CD4-positive, alpha-beta memory T cell (primary cell): ENCODE measurements around the gene FAM83F. TPM values are rescaled to one million over a fixed set of nuclear protein-coding genes. Genes with fewer than 3 reads are reported as not detected.

ENCODE experiments used
- CTCF ChIA-PET: fragments of 350-600 bp; sonication (Branson Sonifier 250); formaldehyde crosslinking; loops from one replicate; lab custom pipeline; 2021; ENCODE audit warnings: inconsistent platforms; ENCODE audit not compliant: partially characterized antibody; lab: Charles Lee
- POLR2A ChIA-PET: fragments of 350-600 bp; sonication (Branson Sonifier 250); formaldehyde crosslinking; loops from one replicate; lab custom pipeline; 2021; ENCODE audit not compliant: partially characterized antibody; lab: Charles Lee
- DNase-seq, 5 donors: peaks; one replicate each; pipeline versions ENCODE4 v3.0.0 to v3.0.0-alpha.2; 2020 to 2022; ENCODE audit warnings: mixed read lengths in 1 of 5
- H3K27ac ChIP-seq: one replicate; pipeline ENCODE4 v1.7.0; 2013; ENCODE audit warnings: low read depth, low read length
- H3K27me3 ChIP-seq: 2 replicates; pipeline ENCODE4 v1.7.0; 2013; ENCODE audit warnings: mild to moderate bottlenecking, low read length, moderate library complexity; ENCODE audit not compliant: insufficient read depth
- H3K36me3 ChIP-seq: 2 replicates; pipeline ENCODE4 v1.7.0; 2013; ENCODE audit warnings: mild to moderate bottlenecking, low read length, moderate library complexity; ENCODE audit not compliant: insufficient read depth
- H3K4me1 ChIP-seq: 2 replicates; pipeline ENCODE4 v1.7.0; 2013; ENCODE audit warnings: mild to moderate bottlenecking, low read length, moderate library complexity; ENCODE audit not compliant: insufficient read depth
- H3K4me3 ChIP-seq, 2 donors: one replicate each; pipeline ENCODE4 v1.7.0; 2013; ENCODE audit warnings: low read length in 2 of 2, mild to moderate bottlenecking in 1 of 2
- H3K9me3 ChIP-seq, 2 donors: one replicate each; pipeline ENCODE4 v1.7.0; 2013; ENCODE audit warnings: low read length in 2 of 2, control low read depth in 1 of 2; ENCODE audit not compliant: control insufficient read depth in 1 of 2
- H3K27ac Mint-ChIP-seq, 7 donors: one replicate each; pipeline ENCODE4 v1.8.0; 2020 to 2021; ENCODE audit warnings: mixed read lengths in 7 of 7, mild to moderate bottlenecking in 6 of 7, inconsistent platforms in 3 of 7, moderate library complexity in 3 of 7
- H3K27me3 Mint-ChIP-seq, 2 donors: one replicate each; pipeline ENCODE4 v1.8.0; 2020 to 2021; ENCODE audit warnings: mixed read lengths in 2 of 2
- H3K36me3 Mint-ChIP-seq, 2 donors: one replicate each; pipeline ENCODE4 v1.8.0; 2020 to 2021; ENCODE audit warnings: mixed read lengths in 2 of 2, inconsistent platforms in 1 of 2, mild to moderate bottlenecking in 1 of 2
- H3K4me1 Mint-ChIP-seq, 4 donors: one replicate each; pipeline ENCODE4 v1.8.0; 2020 to 2021; ENCODE audit warnings: mixed read lengths in 4 of 4, mild to moderate bottlenecking in 1 of 4
- H3K4me3 Mint-ChIP-seq, 8 donors: one replicate each; pipeline ENCODE4 v1.8.0; 2020 to 2021; ENCODE audit warnings: mixed read lengths in 8 of 8, mild to moderate bottlenecking in 7 of 8, moderate library complexity in 6 of 8, inconsistent platforms in 3 of 8
- H3K9me3 Mint-ChIP-seq, 8 donors: one replicate each; pipeline ENCODE4 v1.8.0; 2020 to 2021; ENCODE audit warnings: mixed read lengths in 8 of 8, mild to moderate bottlenecking in 5 of 8, inconsistent platforms in 3 of 8, moderate library complexity in 1 of 8
- intact Hi-C: fragments of 100-400 bp; cut with micrococcal nuclease; formaldehyde crosslinking; loops from one replicate; pipeline ENCODE4 v1.15.1; 2023
- polyA plus RNA-seq, 2 donors: library from polyadenylated mRNA; unstranded; fragments of 300-500 nt; fragmentation: Illumina TruSeq; gene quantifications; one replicate each; pipeline ENCODE4 v1.2.3, GENCODE V29; 2021
- total RNA-seq, 2 experiments: library from RNA; stranded (reverse); gene quantifications; one replicate each; pipeline ENCODE4 v1.2.3, GENCODE V29; 2021

Gene FAM83F
- total and polyA plus RNA-seq, 4 experiments from 2014 or later: 0.29 TPM; not detected in 3

DNA sequence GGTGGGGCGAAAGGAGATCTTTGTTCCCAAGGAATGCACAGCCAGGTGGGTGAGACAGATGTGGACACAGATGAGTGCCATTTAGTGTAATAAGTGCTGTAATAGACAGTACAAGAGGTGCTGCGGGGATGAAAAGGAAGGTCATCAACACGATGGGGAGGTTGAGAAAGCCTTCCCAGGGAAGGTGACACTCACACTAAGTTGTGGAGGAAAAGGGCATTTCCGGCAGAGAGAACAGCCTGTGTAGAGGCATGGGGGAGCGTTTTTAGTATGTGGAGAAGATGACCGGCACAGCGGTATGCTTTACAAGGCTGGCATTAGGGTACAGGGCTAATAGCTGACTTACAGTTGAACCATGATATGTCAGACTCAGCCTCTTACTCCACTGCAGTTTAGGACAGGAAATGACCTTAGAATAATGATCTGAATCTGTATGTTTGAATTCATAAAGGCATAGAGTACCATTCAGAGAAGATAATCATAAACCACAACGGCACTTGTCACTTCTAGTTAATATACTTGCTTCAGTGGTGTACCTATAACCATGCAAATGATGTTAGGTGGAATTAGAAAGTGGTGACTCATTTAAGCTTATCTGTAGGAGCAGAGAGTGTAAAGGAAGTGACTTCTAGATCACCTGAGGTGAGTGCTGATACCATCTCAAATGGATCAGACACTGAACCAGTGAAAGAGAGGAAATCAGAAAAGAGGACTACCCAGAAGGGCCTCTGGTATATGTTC, 60.6 kb downstream of the FAM83F start:
- Mint-ChIP-seq H3K27ac (peak overlapping the region; percentile 90 to 96 (median 93)), H3K36me3 (peaks cover 4 to 19% of the 10 kb centered on the region in 2 donors), H3K4me3 (peak overlapping the region; percentile 59 to 86 (median 77)), H3K9me3 (no peaks in the 10 kb centered on the region), H3K4me1 (peaks cover 65 to 91% (median 78%) of the 10 kb centered on the region in 4 donors), H3K27me3 (no peaks in the 10 kb centered on the region)
- Histone ChIP-seq H3K27me3 (no peaks in the 10 kb centered on the region), H3K4me1 (peaks cover 92% of the 10 kb centered on the region), H3K27ac (peak overlapping the region; percentile 64), H3K4me3 (peak overlapping the region; percentile 30 to 33), H3K36me3 (no peaks in the 10 kb centered on the region), H3K9me3 (no peaks in the 10 kb centered on the region)
- intact Hi-C loops: loop anchor here (1.0 to 5.0 kb wide), 4 partner anchors 11 to 293 kb away; no protein-coding TSS in a partner anchor
- POLR2A ChIA-PET: interaction anchor here (0.9 to 4.9 kb wide), 11 partner anchors 10 to 292 kb away, joined by 3 to 89 read pairs (median 6); partner anchors contain the start of genes ADSL and TNRC6B
- CTCF ChIA-PET: interaction anchor here (0.6 to 2.5 kb wide), 7 partner anchors 9 to 293 kb away, joined by 3 to 14 read pairs (median 3); partner anchors contain the start of gene TNRC6B
- DNase-seq: peak; percentile 53 to 78 (median 63)

DNA sequence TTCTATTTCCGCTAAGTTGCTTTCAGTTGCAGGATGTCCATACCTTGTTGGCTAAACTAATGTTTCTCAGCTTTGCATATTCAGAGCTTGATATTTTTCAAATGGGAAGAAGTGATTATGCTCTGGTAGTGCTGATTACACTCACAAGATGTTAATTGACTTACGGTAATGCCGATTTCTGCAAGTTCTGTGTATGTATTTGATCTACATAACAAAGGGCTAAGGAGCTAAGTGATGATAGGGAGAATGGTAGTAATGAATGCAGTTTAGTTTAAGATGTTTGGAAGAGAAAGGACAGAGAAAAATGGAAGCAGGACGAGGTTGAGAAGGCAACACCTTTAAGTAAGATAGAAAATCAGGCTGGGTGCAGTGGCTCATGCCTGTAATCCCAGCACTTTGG, 61.4 kb downstream of the FAM83F start:
- Histone ChIP-seq H3K4me1 (peaks cover 92% of the 10 kb centered on the region), H3K27me3 (no peaks in the 10 kb centered on the region), H3K27ac (peak overlapping the region; percentile 64), H3K4me3 (no peak overlapping the region), H3K9me3 (no peaks in the 10 kb centered on the region), H3K36me3 (no peaks in the 10 kb centered on the region)
- peaks cover 66 to 91% (median 78%) of the 10 kb centered on the region in 4 donors for H3K4me1 Mint-ChIP-seq
- H3K4me3 Mint-ChIP-seq: peak overlapping the region in 6 of 8 donors; percentile 49 to 86 (median 77)
- ChIA-PET POLR2A (interaction anchor here (0.9 to 4.9 kb wide), 11 partner anchors 9 to 291 kb away, joined by 3 to 89 read pairs (median 6); partner anchors contain the start of genes ADSL and TNRC6B), CTCF (interaction anchor here (0.6 to 1.9 kb wide), 5 partner anchors 8 to 293 kb away, joined by 3 to 5 read pairs (median 3); no protein-coding TSS in a partner anchor)
- peak overlapping the region; percentile 90 to 96 (median 93) for H3K27ac Mint-ChIP-seq
- intact Hi-C loops: loop anchor here (5.0 kb wide), 2 partner anchors 61 to 186 kb away; no protein-coding TSS in a partner anchor
- no peaks in the 10 kb centered on the region for H3K9me3 Mint-ChIP-seq
- no peak for DNase-seq
- peaks cover 3 to 17% of the 10 kb centered on the region in 2 donors for H3K36me3 Mint-ChIP-seq
- H3K27me3 Mint-ChIP-seq: no peaks in the 10 kb centered on the region

DNA sequence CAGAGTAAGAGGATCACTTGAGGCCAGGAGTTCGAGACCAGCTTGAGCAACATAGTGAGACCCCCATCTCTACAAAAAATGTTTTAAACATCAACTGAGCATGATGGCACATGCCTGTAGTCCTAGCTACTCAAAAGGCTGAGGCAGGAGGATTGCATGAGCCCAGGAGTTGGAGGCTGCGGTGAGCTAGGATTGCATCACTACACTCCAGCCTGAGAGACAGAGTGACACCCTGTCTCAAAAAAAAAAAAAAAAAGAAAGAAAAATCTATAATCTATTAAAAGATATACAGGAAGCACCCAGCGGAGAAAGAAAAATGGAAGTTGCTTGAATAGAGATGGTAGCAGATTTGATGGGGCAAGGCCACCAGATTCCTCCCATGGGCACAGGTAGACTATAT, 61.8 kb downstream of the FAM83F start:
- peaks cover 63 to 89% (median 76%) of the 10 kb centered on the region in 4 donors for H3K4me1 Mint-ChIP-seq
- H3K36me3 Mint-ChIP-seq: peaks cover 0 to 14% of the 10 kb centered on the region in 2 donors
- no peaks in the 10 kb centered on the region for H3K9me3 ChIP-seq
- no peaks in the 10 kb centered on the region for H3K27me3 ChIP-seq
- H3K27me3 Mint-ChIP-seq: no peaks in the 10 kb centered on the region
- no peak for DNase-seq
- H3K4me3 Mint-ChIP-seq: peak overlapping the region in 1 of 8 donors; percentile 16
- H3K4me1 ChIP-seq: peaks cover 88% of the 10 kb centered on the region
- POLR2A ChIA-PET: interaction anchor here (0.6 to 4.9 kb wide), 7 partner anchors 9 to 1042 kb away, joined by 3 to 89 read pairs (median 6); partner anchors contain the start of gene ADSL
- no peak overlapping the region for H3K4me3 ChIP-seq
- CTCF ChIA-PET: interaction anchor here (0.6 to 1.9 kb wide), 4 partner anchors 39 to 292 kb away, joined by 3 to 5 read pairs (median 4); no protein-coding TSS in a partner anchor
- H3K36me3 ChIP-seq: no peaks in the 10 kb centered on the region
- no peaks in the 10 kb centered on the region for H3K9me3 Mint-ChIP-seq
- peak overlapping the region in 6 of 7 donors; percentile 35 to 95 (median 91) for H3K27ac Mint-ChIP-seq
- H3K27ac ChIP-seq: peak overlapping the region; percentile 64
- intact Hi-C loops: loop anchor here (5.0 kb wide), 2 partner anchors 61 to 186 kb away; no protein-coding TSS in a partner anchor

DNA sequence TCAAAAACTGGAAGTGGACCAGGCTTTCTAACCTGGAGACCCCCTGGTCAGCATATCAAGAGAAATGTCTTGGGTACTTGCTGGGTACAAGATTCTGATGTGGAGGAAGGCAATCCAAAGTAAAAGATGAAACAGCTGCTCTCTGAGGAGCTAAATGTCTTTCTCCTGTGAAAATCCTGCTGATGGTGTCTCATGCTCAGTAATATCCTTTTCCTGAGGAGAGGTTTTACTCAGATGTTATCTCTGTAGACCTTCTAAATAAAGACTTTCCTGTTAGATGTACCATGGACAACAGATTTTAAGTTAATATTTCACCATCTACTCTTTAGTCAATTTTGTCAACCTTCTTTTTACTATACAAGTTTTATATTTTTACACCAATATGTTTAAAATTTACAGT, 62.9 kb downstream of the FAM83F start:
- H3K4me3 ChIP-seq: no peak overlapping the region
- H3K36me3 Mint-ChIP-seq: peaks cover 0 to 12% of the 10 kb centered on the region in 2 donors
- intact Hi-C loops: loop anchor here (5.0 kb wide), 2 partner anchors 60 to 185 kb away; no protein-coding TSS in a partner anchor
- H3K4me1 ChIP-seq: peaks cover 77% of the 10 kb centered on the region
- H3K27me3 Mint-ChIP-seq: no peaks in the 10 kb centered on the region
- H3K27me3 ChIP-seq: no peaks in the 10 kb centered on the region
- CTCF ChIA-PET: no interaction called here
- H3K9me3 Mint-ChIP-seq: no peaks in the 10 kb centered on the region
- peak overlapping the region in 4 of 8 donors; percentile 11 to 64 (median 31) for H3K4me3 Mint-ChIP-seq
- no peaks in the 10 kb centered on the region for H3K36me3 ChIP-seq
- POLR2A ChIA-PET: interaction anchor here (1.0 kb wide), 1 partner anchor 13 kb away, joined by 3 read pairs; no protein-coding TSS in a partner anchor
- H3K9me3 ChIP-seq: no peaks in the 10 kb centered on the region
- H3K27ac ChIP-seq: no peak overlapping the region
- DNase-seq: no peak
- peaks cover 56 to 83% (median 70%) of the 10 kb centered on the region in 4 donors for H3K4me1 Mint-ChIP-seq
- peak overlapping the region in 3 of 7 donors; percentile 65 to 90 (median 68) for H3K27ac Mint-ChIP-seq

DNA sequence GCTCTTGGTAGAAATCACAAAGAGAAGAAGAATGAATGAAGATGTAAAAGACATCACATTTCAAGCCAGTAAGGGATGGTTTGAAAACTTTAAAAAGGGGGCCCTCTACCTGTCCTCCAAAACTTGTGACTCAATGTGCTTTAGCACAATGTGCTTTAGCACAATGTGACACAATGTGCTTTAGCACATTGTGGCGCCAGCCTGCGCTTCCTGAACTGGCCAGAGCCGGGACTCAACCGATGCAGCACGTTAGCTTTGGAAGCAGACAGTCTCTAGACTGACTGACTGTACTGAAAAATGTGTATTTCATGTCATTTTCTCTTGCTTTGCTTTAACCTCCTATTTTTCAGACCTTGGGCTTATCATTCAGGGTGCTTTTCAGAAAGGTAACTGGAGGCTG, 63.5 kb downstream of the FAM83F start:
- Mint-ChIP-seq H3K9me3 (no peaks in the 10 kb centered on the region), H3K27ac (peak overlapping the region in 6 of 7 donors; percentile 13 to 90 (median 62)), H3K36me3 (peaks cover 0 to 12% of the 10 kb centered on the region in 2 donors), H3K4me3 (peak overlapping the region in 6 of 8 donors; percentile 33 to 77 (median 64)), H3K4me1 (peaks cover 57 to 83% (median 71%) of the 10 kb centered on the region in 4 donors), H3K27me3 (no peaks in the 10 kb centered on the region)
- Histone ChIP-seq H3K27ac (no peak overlapping the region), H3K4me1 (peaks cover 76% of the 10 kb centered on the region), H3K36me3 (no peaks in the 10 kb centered on the region), H3K9me3 (no peaks in the 10 kb centered on the region), H3K27me3 (no peaks in the 10 kb centered on the region), H3K4me3 (no peak overlapping the region)
- ChIA-PET POLR2A (interaction anchor here (1.0 kb wide), 1 partner anchor 14 kb away, joined by 3 read pairs; no protein-coding TSS in a partner anchor), CTCF (no interaction called here)
- intact Hi-C loops: loop anchor here (5.0 kb wide), 2 partner anchors 59 to 184 kb away; no protein-coding TSS in a partner anchor
- DNase-seq: peak in 1 of 5 donors; percentile 57

DNA sequence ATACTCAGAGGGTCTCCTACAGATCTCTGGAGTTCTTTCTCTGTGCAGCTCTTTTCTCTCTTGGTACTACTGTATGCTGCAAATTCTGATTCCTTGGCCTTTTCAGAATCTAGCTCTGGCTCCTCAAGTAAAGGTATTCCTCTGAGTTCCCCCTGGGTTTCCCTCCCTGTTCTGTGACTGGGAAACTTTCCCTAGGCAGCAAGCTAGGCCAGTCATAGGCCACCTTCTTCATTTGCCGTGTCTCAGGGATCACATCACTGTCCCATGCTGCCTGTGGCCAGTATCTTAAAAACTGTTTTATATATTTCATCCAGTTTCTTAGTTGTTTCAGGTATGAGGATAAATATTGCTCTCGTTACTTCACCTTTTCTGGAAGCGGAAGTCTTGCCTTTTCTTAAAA, 71.2 kb downstream of the FAM83F start:
- peak overlapping the region in 1 of 7 donors; percentile 23 for H3K27ac Mint-ChIP-seq
- Histone ChIP-seq H3K27me3 (no peaks in the 10 kb centered on the region), H3K27ac (no peak overlapping the region), H3K36me3 (no peaks in the 10 kb centered on the region), H3K4me3 (no peak overlapping the region), H3K4me1 (peaks cover 68% of the 10 kb centered on the region), H3K9me3 (no peaks in the 10 kb centered on the region)
- peak overlapping the region in 3 of 8 donors; percentile 40 to 60 (median 46) for H3K4me3 Mint-ChIP-seq
- POLR2A ChIA-PET: interaction anchor here (0.9 to 2.1 kb wide), 4 partner anchors 10 to 281 kb away, joined by 3 to 10 read pairs (median 4); partner anchors contain the start of gene ADSL
- H3K27me3 Mint-ChIP-seq: no peaks in the 10 kb centered on the region
- DNase-seq: no peak
- peaks cover 40 to 81% (median 58%) of the 10 kb centered on the region in 4 donors for H3K4me1 Mint-ChIP-seq
- H3K9me3 Mint-ChIP-seq: peaks cover 0 to 1% (median 0%) of the 10 kb centered on the region in 8 donors
- peaks cover 0 to 3% of the 10 kb centered on the region in 2 donors for H3K36me3 Mint-ChIP-seq
- CTCF ChIA-PET: interaction anchor here (0.9 to 1.9 kb wide), 4 partner anchors 7 to 283 kb away, joined by 3 to 8 read pairs (median 4); no protein-coding TSS in a partner anchor
- intact Hi-C loops: loop anchor here (10.0 kb wide), 1 partner anchor 159 kb away; no protein-coding TSS in a partner anchor
